Activated effector memory CD4-positive, alpha-beta T cell treated with Interleukin-2 at 50 U/mL for 16 hours (primary cell): Measurements from ENCODE around the gene AMMECR1.

Source experiments
- DNase-seq: peaks from one replicate; pipeline ENCODE4 v3.0.0-alpha.2; 2020

The AMMECR1 gene

DNA sequence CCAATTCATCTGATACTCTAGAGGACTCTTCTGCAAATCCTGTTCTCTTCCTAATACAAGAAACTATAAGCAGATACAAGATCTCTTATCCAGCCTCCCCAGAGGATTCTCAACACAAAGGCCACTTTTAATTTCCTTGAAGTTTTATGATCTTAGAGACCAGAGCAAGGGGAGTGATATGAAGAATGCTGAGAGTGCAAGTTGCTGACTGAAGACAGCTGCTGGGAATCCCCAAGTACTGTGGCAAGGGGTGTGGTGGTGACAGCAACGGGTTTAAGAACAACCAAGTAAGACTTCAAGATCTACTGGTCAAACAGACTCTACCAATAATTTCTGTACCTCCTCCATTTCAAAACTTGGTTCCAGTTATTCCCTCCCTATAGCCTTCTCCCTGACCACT, 7.0 kb downstream of the AMMECR1 start:
- peak; percentile 3 for DNase-seq

- no peak for DNase-seq
Observed at GRCh38 chrX:110310000-110310790, 7.7 kb downstream of the AMMECR1 start.

DNA sequence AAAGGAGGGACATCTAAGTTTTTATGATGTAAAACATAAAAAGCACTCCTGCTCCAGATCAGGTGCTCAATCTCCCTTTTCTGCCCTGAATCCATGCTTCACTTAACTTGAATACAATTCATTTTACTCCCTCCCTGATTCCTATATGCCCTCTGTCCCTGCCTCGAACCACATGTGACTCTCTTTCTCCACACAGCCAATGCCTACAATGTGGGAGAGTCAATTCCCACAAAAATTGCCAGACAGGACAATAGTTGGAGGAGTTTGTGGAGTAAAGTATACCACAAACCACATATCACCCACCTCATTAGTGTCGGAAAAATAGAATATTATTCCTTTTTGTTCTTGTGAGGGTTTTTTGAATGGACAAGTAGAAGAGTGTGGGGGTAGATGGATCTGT, 9.7 kb downstream of the AMMECR1 start:
- no peak for DNase-seq

- DNase-seq = no peak
Observed at GRCh38 chrX:110304884-110305283, 13.0 kb downstream of the AMMECR1 start.

DNA sequence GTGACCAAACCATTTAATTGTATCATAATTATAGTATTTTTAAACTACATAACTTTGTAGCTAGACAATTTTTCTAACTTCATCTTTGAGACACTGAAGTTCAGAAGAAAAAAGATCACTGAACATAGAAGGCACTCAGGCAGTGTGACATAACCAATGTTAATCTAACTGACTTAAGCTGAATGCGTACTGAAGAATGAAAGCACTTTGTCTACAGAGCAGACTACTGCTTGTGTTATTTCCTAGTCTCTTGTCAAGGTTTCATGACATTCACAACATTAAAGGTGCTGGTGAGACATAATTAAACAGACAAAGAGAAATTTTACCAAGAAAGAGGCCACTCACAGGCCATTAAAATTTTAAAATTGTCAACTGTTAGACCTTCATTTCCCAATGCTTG, 13.5 kb downstream of the AMMECR1 start:
- no peak for DNase-seq

GRCh38 chrX:110302975-110303374, 14.9 kb downstream of the AMMECR1 start:
- no peak for DNase-seq

DNA sequence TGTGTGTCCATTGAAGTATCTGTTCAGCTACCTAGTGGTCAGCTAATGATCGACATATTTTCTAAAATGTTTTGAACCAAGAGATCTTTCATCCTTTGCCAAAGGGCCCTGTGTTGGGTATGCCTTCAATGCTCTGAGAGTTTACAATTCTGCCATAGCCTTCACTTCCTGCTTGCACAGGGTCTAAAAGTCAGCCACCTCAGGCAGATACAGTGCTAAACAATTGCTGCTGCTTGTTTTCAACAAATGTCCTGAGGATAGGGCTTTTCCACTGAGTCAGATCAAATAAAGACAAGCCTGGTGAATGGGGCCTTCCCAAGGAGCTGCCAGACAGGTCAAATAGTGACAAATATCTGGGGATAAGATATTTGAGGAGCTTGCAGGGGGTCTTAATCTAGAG, 16.7 kb downstream of the AMMECR1 start:
- DNase-seq = no peak

- no peak for DNase-seq
Observed at GRCh38 chrX:110294087-110294486, 23.8 kb downstream of the AMMECR1 start.

DNA sequence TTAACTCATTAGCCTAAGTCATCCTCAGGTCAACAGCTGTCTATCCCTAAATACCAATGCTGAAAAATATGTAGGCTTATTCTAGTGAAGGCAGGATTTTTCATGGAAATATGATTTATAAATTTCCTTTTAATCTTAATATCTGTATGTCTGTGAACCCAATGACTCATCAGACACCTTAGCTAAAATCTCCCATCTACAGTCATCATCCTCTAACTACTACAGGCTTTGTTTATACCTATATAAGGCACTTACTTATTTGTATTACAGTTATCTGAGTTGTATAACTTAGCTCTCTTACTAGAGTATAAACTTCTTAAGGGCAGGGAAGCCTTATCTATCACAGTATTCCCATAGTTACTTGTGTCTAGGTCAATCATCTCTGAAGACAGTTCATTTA, 24.2 kb downstream of the AMMECR1 start:
- DNase-seq = no peak

DNA sequence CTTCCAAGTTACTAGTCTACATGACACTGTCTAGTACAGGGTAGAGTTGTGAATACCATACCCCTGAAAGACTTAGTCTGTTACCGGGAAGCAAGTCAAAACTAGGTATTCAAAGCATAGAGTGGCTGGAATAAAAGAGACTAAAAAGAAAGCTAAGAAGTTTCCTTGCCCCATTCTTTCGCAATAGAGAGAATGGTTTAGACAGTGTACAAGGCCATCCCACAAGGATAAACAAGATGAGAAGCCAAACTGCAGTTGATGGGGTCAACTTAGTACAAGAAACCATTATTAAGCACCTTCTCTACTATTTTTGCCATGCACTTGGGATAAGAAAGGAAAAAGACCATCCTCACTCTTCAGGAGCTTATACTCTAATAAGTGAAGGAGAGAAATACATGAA, 30.3 kb downstream of the AMMECR1 start:
- DNase-seq = no peak

DNA sequence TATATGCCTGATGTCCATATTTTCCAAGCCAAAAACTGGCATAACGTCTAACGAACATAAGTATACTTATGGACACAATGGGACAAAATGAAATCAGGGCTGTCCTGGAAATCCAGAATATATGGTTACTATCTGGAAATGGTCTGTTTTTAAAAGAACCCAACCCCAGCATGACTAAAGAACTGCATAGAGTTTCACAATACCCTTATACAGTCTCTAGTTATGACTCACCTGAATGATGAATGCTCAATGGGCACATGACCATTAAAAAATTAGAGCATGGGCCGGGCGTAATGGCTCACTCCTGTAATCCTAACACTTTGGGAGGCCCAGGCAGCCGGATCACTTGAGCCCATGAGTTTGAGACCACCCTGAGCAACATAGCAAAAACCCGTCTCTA, 31.8 kb downstream of the AMMECR1 start:
- no peak for DNase-seq

DNA sequence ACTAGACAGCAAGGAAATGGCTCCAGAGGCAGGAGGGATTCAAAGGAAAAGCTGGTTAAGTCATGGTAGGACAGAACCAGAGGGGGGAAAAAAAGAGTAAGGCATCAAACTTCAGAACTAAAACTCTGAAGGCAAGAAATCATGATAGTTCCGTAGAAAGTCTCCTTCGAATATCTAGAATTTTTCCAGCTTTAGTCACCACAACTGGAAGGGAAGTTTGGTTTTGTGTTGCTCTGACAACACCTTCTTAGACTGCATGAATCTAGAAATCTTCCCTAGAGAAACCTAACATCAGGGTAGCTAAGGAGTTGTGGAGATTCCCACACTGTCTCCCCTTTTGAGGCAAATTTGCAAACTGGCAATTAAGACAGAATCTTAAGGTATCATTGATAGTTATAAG, 33.7 kb downstream of the AMMECR1 start:
- DNase-seq = no peak

DNA sequence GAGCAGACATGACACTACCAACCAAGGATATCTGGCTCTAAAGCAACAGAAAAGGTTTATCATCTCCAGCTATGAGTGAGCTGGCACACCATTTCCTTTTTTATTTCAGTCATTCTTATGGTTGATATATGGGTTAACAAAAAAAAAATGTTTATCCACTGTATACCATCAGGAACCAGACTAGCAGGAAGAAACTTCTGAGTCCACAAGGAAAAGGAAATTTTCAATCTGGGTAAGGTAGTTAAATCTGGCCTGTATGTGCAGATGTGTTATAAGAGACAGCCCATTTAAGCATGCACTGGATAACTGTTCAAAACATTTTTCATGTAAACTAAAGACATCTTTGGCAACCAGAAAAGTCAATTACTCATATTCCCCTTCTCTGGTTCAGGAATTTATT, 35.0 kb downstream of the AMMECR1 start:
- DNase-seq = no peak

GRCh38 chrX:110281377-110281776, 36.5 kb downstream of the AMMECR1 start:
- DNase-seq = no peak

DNA sequence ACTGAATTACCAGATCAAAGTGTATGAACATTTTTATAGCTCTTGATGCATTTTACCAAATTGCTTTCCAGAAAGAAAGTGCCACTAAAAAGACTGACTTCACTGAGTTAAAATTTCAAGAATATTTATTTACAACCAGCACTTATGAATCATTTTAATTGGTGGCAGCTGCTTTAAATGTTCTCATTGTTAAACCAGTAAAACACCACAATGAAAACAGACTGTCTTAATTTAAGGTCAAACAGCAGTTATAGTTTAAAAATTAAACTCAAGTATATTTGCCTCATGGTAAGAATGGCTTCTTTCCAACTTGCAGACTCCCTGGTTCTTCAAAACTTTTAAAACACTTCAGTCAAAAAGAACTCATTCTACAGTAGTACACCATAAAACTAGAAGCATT, 36.9 kb downstream of the AMMECR1 start:
- no peak for DNase-seq

GRCh38 chrX:110277609-110278008, 40.3 kb downstream of the AMMECR1 start:
- DNase-seq = no peak

DNA sequence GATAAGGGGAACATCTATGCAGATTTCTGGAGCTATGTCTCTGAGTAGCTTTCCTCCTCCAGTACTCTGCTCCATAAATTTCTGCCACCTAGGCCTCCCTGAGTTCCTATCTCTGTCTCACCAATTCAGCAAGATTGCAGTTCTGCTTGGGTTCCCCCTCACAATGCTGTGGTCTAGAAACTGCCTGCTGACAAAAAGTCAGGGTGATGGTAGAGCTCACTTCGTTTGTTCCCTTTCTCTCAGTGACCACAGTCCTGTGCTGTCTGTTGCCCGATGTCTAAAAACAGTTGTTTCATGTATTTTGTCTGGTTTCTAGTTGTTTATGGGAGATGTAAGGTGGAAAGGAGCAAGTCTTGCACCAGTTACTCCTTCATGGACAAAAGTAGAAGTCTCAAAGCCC, 41.1 kb downstream of the AMMECR1 start:
- DNase-seq = no peak

DNA sequence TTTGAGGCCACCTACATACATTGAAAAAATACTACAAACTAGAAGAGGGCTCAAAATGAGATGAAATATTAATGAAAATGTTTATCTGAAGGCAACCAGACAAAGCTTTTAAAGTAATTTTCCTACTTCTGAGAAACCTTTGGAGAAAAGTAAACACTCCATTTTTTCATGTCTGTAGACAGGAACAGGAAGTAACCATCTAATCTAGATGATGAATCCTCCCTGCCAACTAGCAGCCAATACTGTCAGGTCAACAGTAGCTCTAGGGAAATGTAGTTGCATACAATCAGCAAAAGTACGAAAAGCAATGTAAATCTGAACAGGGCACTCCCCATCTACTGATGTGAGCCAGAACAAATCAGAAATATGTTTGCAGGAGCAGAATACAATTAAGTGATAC, 49.0 kb downstream of the AMMECR1 start:
- no peak for DNase-seq

DNA sequence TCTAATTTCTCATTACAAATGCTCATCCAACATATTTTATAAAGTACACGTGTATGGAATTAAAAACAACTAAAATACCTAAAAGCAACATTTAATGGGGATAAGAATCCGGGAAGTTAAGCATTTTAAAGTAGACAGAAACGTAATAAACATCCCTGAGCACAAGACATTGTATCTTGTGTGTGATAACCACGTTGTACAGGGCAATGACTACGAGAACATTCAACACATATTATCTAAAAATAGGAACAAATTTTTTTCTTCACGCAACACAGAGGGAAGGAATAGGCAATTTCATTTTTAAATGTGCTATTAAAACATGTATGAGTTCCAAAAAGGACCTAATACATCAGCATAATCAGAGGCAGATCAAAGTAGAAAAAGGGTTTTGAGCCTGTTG, 49.5 kb downstream of the AMMECR1 start:
- DNase-seq = no peak

GRCh38 chrX:110267874-110268273, 50.0 kb downstream of the AMMECR1 start:
- no peak for DNase-seq

- DNase-seq = no peak
Observed at GRCh38 chrX:110265661-110266060, 52.2 kb downstream of the AMMECR1 start.

DNA sequence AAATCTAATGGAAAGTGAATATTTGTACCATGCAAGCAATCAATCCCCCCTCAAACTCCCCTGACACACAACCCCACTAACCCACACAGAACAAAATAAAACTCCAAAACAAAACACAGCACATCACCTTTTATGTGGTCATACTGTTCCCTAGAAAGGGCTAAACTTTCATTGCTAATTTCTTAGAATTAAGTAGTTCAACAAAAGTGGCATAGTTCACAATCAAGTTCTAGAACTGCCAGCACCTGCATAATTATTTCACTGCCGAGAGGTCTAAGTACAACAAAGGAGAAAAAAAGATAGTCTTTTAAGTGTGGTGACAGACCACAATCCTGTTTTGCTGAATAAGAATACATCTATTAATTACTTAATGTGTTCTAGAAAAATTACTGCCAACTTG, 58.8 kb downstream of the AMMECR1 start:
- no peak for DNase-seq

DNA sequence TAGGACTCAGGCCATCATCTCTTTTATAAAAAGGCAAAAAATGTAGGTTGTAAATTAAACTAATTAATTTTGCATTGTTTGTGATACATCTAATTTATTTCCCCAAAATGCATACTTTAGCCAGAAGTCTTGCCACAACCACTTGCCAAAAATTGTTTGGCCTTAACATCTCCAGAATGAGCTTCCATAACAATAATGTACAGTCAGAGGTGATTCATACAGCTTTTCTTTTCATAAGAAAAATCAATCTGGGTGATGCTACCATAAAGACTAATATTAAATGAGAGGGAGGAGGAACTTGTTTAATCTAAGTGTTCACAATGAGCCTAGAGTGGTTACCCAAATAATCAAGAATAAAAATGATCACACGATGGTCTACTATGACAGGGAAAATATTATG, 59.3 kb downstream of the AMMECR1 start:
- no peak for DNase-seq

DNA sequence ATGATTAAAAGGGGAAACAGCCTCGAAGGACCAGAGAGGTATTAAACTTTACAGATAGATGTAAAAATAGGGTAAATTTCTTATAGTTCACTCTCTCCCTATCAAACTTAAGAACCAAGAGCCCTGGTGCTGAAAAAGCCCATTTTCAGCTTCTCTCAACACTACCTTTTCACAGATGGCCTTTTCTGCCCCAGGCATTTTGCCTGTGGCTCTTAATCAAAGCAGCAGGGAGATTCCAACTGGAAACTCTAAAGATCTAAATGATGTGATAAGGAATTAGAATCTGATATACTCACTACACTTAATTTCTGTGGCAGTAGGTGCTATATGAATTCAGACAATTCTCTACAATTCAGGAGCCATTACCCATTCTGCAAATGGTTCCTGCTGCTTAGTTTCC, 60.0 kb downstream of the AMMECR1 start:
- no peak for DNase-seq

- no peak for DNase-seq
Observed at GRCh38 chrX:110252711-110253110, 65.2 kb downstream of the AMMECR1 start.
